Lower lobe of right lung (tissue), 2 donors: Measurements from ENCODE around the gene SPATA31A7. TPM values are rescaled to one million over a fixed set of nuclear protein-coding genes. Genes with fewer than 3 reads are reported as not detected.
"Not testable (repeated sequence)": the region's sequence is repeated elsewhere in the genome, so short reads cannot be mapped to it uniquely, and the experiment has no call there.

Experiments
- ATAC-seq, 2 donors: fragments of 200-7000 bp; cut with Tn5 transposase; one replicate each; pipeline ENCODE4 v1.9.1; 2020 to 2022; ENCODE audit warnings: mild to moderate bottlenecking in 2 of 2, moderate library complexity in 2 of 2
- DNase-seq: peaks from one replicate; pipeline ENCODE4 v3.0.0-alpha.2; 2020
- H3K27ac ChIP-seq: fragments of 200-600 bp; one replicate; pipeline ENCODE4 v1.8.0; 2022
- H3K27me3 ChIP-seq: fragments of 200-600 bp; one replicate; pipeline ENCODE4 v1.8.0; 2022; ENCODE audit warnings: low read depth
- H3K36me3 ChIP-seq: fragments of 200-600 bp; one replicate; pipeline ENCODE4 v1.8.0; 2022; ENCODE audit warnings: mild to moderate bottlenecking
- H3K4me1 ChIP-seq: fragments of 200-600 bp; one replicate; pipeline ENCODE4 v1.8.0; 2022
- H3K4me3 ChIP-seq: fragments of 200-600 bp; one replicate; pipeline ENCODE4 v1.8.0; 2022; ENCODE audit warnings: mild to moderate bottlenecking
- H3K9me3 ChIP-seq: fragments of 200-600 bp; one replicate; pipeline ENCODE4 v1.8.0; 2022
- intact Hi-C: fragments of 100-400 bp; cut with DNase I; formaldehyde crosslinking; loops from one replicate; pipeline ENCODE4 v1.11.0; 2022
- long read RNA-seq: library from polyadenylated mRNA; unstranded; transcript quantifications from one replicate; pipeline ENCODE4 v2.0.0, GENCODE V29; 2021
- total RNA-seq: library from RNA; stranded (reverse); fragmentation: NEBNext Ultra II Directional; extraction: Animal tissue kit (Norgen Biotek cat#: 25700); gene quantifications from one replicate; pipeline ENCODE4 v1.2.1, GENCODE V29; 2021
- donor health status: DM: no; HTN: yes; CAD: no; lungs with severe emphysema.

The SPATA31A7 gene
- total RNA-seq, result not detected
- long read RNA-seq, result 0 reads

DNA sequence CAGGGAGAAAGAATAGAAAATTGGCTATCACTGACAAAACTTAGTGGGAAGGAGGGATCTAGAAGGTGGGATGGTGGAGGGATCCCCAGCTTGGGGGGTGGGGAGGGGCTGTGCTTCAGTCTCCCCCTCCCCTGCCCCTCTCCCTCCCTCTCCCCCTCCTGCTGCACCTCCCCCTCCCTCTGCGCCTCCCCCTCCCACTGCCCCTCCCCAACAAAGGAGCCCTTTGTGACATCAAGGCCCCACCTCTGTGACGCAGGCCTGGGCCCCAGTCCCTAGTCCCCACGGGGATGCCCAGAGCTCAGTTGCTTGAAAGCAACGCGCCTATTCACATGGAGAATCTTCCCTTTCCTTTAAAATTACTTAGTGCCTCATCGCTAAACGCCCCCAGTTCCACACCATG, at the start of gene SPATA31A7:
TSS of gene SPATA31A7 (plus strand) at position 301 of the 400 bp plus-strand sequence. CDS start at position 330, 29 bp downstream.
- intact Hi-C loops, H3K4me1 ChIP-seq, ATAC-seq: not testable (repeated sequence)

DNA sequence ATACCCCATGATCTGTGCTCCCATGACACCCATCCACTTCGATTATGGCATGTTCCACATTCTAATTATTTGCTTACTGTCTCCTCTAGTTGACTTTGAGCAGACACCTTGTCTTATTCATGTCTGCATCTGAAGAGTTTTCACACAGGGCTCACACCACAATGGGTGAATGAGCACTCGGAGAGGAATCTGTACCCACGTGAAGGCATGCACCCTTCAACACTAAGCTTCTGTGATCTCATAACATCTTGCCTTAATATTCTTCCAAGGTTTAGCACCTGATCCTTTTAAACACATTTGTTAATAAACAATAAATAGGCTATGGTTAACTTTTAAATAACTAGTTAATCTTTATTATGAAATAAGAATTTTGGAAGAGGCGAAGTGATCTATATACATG, 36.6 kb downstream of the SPATA31A7 start:
- DNase-seq, H3K4me3 ChIP-seq, ATAC-seq, H3K9me3 ChIP-seq, H3K36me3 ChIP-seq, H3K27me3 ChIP-seq, H3K27ac ChIP-seq, H3K4me1 ChIP-seq, intact Hi-C loops: not testable (repeated sequence)

More for the DNA sequence above, at the start of gene SPATA31A7:
- H3K27ac ChIP-seq, DNase-seq, H3K9me3 ChIP-seq, H3K27me3 ChIP-seq, H3K36me3 ChIP-seq, H3K4me3 ChIP-seq: not testable (repeated sequence)
